NCI-H510A (cell line): ENCODE data around the gene CTNND1.
"Not testable (repeated sequence)": the region's sequence is repeated elsewhere in the genome, so short reads cannot be mapped to it uniquely, and the experiment has no call there.

ENCODE experiments used
- DNase-seq: peaks from one replicate; lab custom pipeline; 2025; lab: John Stamatoyannopoulos, UW

CTNND1 gene, protein sequence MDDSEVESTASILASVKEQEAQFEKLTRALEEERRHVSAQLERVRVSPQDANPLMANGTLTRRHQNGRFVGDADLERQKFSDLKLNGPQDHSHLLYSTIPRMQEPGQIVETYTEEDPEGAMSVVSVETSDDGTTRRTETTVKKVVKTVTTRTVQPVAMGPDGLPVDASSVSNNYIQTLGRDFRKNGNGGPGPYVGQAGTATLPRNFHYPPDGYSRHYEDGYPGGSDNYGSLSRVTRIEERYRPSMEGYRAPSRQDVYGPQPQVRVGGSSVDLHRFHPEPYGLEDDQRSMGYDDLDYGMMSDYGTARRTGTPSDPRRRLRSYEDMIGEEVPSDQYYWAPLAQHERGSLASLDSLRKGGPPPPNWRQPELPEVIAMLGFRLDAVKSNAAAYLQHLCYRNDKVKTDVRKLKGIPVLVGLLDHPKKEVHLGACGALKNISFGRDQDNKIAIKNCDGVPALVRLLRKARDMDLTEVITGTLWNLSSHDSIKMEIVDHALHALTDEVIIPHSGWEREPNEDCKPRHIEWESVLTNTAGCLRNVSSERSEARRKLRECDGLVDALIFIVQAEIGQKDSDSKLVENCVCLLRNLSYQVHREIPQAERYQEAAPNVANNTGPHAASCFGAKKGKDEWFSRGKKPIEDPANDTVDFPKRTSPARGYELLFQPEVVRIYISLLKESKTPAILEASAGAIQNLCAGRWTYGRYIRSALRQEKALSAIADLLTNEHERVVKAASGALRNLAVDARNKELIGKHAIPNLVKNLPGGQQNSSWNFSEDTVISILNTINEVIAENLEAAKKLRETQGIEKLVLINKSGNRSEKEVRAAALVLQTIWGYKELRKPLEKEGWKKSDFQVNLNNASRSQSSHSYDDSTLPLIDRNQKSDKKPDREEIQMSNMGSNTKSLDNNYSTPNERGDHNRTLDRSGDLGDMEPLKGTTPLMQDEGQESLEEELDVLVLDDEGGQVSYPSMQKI

DNA sequence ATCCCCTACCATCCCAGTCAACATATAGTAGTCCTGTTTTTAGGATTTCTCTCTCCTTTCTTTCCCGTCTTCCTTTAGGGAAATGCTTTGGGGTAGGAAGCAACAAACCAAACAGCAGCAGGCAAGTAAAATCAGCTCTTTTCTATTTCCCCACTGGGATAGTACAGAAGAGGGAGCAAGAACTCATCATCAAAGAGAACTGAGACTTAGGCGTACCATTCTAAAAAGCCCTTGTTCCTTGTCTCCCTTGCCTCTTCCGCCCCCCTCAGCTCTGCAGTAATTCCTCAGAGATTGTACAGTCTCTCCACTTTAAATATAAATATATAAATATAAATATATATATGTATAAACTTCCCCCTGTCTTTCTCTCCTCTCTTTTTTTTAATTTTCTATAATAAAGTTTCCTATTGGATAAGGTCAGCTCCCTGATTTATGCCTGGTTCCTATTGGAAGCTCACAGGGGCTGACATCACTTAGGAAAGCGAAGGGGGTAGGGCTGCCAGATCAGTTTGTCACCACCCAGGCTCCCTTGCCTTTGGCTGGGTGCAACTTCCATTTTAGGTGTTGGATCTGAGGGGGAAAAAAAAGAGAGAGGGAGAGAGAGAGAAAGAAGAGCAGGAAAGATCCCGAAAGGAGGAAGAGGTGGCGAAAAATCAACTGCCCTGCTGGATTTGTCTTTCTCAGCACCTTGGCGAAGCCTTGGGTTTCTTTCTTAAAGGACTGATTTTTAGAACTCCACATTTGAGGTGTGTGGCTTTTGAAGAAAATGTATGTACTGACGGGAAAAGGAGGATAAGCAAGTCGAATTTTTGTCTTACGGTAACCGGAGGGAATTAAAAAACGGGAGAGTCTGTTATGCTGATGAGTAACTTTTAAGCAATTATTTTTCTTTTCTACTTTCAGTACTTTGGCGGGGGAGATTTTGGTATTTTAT, at the start of gene CTNND1:
Gene CTNND1 (plus strand): TSS at position 502 of the 934 bp plus-strand sequence. CDS start 29,677 bp downstream, outside the sequence.
- DNase-seq = peak; percentile 89

DNA sequence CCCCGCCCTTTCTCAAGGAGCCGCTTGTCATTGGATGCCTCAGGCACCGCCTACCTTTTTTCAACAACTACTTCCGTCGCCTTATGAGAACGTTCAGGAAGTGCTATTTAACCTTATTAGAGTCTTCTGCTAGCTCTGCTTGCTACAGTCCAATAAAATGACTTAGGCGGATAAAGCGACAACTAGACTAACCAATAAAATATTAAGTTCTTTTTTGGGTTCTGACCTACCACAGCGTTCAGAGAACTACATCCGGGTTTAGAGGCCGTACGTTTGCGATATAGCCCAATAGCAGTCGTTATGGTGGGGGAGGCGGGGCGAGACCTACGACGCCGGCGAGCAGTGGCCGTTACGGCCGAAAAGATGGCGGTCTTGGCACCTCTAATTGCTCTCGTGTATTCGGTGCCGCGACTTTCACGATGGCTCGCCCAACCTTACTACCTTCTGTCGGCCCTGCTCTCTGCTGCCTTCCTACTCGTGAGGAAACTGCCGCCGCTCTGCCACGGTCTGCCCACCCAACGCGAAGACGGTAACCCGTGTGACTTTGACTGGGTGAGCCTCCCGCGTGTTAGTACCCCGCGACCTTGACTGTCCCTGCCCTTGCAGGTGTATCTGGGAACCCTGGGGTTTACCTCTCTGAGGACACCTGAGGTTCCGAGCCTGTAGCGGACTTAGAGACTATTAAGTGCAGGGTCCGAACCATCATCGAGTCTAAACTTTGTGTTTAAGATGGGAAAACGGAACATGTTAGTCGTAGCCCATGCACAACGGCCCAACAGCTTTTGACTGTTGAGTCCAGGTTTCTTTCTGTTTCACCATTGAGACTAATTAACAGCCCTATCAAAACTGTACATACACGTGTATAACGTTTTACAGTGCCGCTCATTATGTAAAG, 49.1 kb upstream of the CTNND1 start, which contains the start of gene TMX2:
Gene TMX2 (plus strand): TSS at position 338 of the 895 bp plus-strand sequence. CDS start 26 bp downstream, at position 364.
- peak; percentile 93 for DNase-seq

DNA sequence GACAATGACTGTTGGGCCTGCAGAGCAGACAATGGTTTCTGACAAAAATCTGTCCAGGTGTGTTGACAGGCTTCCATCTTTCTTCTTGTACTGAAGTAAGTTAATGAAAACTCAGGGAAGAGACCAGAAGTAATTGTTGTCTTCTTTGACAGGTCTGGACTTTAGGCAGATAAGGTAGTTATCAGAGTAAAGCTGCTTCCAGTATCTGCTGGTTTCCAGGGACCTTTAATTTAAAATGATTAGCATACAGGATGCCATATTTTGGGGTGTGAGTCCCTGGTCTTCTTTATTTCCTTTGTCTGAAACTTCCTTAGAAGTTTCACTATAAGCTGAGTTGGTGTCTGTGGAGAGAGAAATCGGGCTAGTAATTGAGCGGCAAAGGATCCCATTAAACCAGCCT, 47.8 kb upstream of the CTNND1 start:
- DNase-seq = no peak

DNA sequence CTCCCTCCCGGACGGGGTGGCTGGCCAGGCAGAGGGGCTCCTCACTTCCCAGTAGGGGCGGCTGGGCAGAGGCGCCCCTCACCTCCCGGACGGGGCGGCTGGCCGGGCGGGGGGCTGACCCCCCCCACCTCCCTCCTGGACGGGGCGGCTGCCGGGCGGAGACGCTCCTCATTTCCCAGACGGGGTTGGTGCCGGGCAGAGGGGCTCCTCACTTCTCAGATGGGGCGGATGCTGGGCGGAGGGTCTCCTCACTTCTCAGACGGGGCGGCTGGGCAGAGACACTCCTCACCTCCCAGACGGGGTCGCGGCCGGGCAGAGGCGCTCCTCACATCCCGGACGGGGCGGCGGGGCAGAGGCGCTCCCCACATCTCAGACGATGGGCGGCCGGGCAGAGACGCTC, 44.9 kb upstream of the CTNND1 start:
- DNase-seq = not testable (repeated sequence)

DNA sequence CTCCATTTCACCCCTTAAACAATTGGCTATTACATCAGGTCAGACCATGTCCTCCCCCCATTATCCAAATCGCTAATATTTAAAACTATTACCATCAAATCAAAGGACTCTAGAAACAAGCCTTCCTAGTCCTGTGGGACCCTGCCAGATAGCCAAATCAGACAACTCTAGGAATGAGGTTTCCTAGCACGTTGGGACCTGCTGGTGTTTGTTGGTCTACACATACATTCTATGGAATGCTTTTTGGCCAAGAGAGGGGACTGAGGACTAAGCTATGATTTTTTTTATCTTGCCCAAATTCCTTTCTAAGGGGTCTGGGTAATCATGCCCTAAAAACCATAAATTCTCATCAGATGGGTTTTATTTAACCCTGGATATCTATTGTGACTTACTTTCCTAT, 34.4 kb upstream of the CTNND1 start:
- no peak for DNase-seq

DNA sequence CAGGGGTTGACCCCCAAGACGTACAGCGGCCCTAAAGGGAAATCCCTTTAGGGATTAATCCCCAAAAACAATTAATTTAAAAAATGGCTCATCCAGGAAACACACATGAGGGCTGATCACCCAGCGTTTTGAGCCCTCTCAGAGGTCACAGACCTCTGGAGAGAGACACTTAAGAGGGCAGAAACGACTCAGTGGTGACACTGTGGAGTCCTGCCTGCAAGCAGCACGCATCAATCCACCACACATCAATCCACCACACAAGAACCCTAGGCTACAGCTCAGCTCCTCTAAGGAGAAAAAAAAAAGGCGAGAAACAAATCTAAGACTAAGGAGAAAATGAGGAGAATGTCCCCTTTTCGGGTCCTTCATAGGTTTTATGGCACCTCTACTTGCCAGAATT, 32.8 kb upstream of the CTNND1 start:
- DNase-seq = no peak

DNA sequence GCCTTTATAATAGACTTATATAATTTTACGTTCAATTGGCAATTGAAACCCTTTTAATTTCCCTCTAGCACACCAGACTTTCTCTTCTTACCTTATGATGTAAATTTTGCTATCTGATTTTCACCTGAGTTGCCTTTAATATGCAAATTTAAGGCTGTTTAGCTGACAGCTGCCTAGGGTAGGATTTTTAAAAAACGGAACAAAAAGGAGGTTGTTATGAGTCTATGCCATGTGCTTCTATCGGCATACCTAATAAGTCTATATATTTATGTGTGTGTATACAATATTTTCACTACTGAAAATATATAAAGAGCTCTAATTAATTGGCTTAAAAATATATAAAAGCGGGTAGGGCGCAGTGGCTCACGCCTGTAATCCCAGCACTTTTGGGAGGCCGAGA, 32.1 kb upstream of the CTNND1 start:
- DNase-seq = no peak

DNA sequence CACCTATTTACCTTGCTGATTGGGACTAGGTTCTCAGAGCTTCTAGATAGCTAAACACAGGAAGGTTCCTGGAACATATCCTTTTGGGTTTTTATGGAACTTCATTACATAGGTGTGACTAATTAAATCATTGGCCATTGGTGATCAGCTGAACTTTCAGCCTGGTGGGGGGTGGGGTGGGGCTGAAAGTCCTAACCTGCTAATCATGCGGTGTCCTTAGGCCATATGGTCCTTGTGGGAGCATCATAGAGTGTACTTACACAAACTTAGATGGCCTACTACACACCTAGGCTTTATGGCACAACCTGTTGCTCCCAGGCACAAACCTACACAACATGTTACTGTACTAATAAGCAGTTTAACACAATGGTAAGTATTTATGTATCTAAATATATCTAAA, 28.9 kb upstream of the CTNND1 start:
- no peak for DNase-seq

DNA sequence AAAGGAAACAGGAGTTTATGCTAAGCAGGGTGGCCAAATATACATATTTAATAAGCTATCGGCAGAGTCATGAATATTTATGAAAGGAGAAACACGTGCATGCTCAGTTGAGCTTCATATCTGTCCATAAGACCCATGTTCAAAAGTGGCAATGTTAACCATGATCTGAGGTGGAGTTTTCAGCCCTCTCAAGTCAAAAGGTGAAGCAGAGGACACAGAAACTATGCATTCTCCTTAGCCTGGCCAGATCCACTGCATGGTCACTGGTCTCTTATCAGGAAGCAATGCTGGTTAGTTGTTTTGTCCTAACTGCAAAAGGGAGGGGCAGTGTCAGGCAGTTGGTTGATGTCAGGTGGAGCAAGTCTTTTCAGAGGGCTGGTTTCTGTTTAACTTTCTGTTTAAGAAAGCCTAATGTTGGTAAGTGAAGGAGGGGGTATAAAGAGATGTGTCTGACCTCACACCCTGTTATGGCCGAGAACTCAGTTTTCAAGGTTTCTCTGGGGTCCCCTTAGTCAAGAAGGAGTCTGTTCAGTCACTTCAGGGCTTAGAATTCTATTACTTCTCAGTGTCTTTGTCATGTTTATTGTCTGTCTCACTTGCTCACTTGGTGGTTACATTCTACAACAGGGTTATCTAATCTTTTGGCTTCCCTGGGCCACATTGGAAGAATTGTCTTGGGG, 25.8 kb upstream of the CTNND1 start:
- no peak for DNase-seq

DNA sequence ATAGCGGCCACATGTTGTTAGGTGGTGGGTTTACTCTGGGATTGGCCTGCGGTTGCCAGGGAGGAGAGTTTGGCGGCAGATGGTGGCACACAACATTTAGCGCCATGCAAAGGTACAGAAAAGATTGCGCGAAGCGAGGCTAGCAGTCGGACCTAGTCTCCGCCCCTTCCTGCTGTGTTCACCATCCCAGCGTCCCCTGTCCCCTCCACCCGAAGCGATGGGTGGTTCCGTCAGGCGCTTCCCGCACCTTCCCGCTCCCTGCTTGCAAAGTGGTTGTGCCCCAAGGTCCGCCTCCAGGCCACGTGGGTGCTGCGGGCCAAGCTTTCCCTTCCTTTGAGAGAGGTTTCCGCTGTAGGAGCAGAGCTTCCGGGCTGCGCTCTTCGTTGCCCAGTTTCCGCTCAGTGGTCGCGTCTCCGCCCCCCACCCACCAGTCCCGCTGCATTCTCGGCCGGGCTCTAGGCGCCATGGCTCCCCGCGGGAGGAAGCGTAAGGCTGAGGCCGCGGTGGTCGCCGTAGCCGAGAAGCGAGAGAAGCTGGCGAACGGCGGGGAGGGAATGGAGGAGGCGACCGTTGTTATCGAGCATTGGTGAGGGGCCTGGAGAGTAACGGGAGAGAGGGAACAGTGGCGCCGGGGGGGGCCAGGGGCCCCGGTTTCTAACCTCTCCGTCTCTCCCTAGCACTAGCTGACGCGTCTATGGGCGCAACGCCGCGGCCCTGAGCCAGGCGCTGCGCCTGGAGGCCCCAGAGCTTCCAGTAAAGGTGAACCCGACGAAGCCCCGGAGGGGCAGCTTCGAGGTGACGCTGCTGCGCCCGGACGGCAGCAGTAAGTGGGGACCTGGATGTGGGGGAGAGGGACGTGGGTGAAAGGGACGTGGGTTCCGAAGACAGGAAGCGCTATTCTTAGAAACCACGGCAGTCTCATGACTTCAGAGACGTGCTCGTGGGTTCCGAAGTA, 20.2 kb upstream of the CTNND1 start, which contains the start of gene SELENOH:
Gene SELENOH (plus strand): TSS at position 360 of the 955 bp plus-strand sequence. CDS start 105 bp downstream, at position 465.
- DNase-seq = peak; percentile 96

DNA sequence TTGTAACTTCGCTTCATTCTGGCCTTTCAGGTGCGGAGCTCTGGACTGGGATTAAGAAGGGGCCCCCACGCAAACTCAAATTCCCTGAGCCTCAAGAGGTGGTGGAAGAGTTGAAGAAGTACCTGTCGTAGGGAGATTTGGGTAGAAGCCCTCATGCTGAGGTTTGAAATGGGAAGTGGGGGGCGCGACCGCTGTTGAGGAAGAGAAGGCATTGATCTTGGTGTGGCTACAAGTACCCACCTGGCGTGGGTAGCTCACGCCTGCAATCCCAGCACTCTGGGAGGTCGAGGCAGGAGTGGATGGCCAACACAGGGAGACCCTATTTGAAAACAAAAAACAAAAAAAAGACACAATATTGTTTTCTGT, 19.5 kb upstream of the CTNND1 start:
- no peak for DNase-seq

DNA sequence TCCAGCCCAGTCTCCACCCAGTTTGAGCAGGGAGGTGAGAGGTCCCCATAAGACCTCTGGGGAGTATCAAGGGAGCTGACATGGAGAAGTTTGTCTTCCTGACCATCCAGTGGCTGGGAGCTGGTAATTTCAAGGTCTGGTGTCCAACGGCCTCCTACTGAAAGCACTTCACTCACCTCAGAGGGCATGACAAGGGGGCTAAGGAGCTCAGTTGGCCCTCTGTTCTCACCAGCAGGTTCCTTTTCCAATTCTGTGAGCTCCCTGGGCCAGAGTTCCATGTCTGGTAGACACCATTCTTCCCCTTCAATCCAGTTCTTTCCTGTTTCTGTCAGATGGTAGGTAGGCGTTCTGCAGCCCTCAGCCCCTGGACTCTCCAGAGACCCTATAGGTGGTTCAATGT, 17.2 kb upstream of the CTNND1 start:
- no peak for DNase-seq

DNA sequence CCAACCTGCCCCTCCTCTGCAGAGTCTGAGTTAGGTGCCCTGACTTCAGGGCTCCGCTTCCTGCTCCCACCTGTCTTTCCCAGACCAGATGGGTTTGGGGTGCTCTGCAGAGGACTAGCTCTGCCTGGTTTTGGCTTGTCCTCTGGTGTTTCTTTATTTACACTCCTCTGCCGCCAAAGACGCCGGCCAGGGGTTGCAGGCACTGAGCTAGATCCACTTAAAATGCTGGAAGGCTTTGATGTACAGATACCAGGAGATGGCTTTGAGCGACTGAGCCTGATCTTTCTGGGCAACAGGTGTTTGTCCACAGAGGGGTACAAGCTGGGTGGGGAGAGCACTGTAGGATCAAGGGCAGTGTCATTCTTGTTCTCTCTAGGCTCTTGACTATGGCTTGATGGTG, 16.4 kb upstream of the CTNND1 start:
- DNase-seq = no peak

DNA sequence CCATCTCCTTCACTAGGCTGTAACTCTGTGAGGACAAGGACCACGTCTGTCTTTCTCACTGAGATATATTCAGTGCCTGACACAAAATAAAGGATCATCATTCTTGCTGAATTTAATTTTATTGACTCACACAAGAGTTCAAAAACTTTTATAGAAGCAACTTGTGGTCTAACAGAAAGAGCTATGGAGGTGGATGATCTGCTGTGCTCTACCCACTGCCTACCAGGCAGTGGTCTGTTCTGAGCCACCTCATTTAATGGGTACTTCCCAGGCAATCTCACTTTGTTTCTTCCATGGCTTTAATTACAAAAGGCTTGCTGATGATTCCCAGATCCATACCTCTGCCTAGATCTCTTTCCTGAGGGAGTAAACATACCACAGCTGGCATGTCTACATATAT, 14.7 kb upstream of the CTNND1 start:
- no peak for DNase-seq

DNA sequence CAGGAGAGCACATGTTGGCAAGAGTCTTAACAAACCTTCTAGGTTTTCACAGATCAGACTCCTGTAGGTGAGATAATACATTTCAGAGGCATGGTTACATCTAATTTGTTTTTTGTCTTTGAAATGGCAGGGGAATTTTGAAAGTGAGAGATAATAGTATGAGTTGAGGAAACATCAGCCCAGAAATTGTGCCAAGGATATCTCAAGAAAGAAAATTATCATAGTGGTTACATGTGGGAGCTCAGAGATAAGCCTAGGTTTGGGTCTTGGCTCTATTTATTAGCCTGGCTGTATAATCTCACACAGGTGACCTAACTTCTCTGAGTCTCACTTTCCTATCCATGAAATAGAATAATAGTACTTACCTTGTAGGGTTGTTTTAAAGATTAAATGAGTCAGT, 10.4 kb upstream of the CTNND1 start:
- DNase-seq = no peak

DNA sequence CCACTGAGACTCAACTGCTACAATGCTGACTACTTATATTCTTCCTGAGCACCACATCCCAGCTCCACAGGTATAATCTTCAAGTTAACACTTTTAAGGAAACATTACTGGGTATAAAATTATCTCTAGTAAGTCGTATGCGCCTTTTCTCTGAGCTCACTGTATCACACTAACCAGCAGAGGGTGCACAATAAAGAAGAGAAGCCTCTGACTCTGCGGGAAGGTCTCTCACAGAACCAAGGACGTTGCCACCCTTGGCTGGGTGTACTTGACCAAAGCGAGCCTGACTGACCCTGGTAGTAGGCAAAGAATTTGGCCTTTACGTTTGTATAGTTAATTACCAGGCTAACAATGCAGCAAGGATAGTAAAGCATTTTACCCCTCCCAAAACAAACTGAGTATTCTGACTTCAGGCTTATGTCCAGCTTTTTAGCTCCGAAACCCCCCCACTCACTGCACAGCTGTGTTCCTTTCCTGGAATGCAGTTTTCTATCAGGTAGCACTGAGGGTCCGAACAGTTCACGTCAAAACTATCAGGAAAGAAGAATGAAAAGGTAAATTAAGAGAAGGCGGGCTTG, 9.8 kb upstream of the CTNND1 start, which contains the start of gene BTBD18:
Gene BTBD18 (minus strand): TSS at position 144 of the 578 bp plus-strand sequence. CDS start 631 bp downstream, outside the sequence.
- peak; percentile 30 for DNase-seq

DNA sequence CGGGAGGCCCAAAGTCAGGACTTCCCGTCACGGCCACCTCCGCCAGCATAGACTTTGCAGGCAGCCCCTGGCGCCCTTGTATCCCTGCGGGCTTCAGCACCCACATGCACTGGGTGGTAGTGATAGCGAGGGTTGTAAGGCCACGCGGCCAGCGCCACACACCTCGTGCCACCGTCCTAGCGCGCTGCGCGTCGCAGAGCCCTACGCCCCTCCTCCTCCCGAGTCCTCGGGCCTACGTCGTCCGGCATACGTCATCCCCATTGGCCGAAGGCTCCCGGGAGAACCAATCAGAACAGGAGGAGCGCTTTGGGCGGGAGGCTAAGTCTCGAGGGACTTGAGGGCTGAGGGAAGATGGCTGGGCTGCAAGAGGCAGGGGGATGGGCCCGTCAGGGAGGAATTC, 8.6 kb upstream of the CTNND1 start:
- DNase-seq = no peak

DNA sequence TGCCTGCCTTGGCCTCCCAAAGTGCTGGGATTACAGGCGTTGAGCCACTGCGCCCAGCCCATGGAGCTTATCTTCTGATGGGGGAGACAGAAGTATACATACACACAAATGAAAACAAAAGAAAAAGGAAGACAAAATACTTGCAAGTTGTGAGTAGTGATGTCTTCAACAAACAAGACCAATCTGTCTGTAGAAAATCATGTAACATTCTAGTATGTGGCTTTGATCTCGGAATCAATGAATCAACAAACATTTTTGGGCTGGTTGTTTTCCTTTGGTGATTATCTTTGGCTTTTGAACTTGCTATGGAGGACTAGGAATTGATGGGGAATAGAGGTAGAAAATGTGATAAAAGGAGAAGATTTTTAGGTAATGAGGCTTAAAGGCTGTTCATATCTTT, 3.4 kb upstream of the CTNND1 start:
- no peak for DNase-seq
